Hippocampal formation (tissue), 2 donors: ENCODE data around the gene GATB.

Source experiments
- DNase-seq, 2 donors: peaks; one replicate each; lab custom pipeline; 2025; lab: John Stamatoyannopoulos, UW

The GATB gene

GRCh38 chr4:151673908-151674520 is 86.8 kb downstream of the GATB start:
- DNase-seq, result no peak

- DNase-seq, result no peak
These were observed 87.8 kb downstream of the GATB start for GRCh38 chr4:151672996-151673395.

DNA sequence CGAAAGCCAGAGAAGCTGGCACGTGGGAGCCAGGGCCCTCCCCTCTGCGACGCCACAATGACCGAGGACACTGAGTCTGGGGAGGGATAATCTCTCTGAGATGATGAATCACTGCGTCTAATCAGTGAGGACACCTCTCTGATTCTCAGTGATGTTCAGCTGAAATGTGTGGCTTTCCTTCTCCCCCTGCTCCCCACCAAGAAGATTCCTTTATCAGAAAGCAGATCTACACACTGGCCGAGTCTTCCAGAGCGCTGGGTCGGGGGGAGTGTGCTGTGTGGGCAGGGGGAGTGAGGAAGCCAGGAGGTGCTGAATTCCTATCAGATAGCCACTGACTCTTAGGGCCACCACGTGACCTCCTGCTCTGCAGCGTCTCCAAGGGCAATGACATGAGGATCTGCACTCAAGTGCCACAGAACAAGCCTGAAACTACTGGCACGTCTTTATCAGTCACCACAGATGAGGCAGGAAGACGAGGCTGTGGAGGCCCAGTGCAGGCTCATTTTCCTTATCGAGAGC is 89.2 kb downstream of the GATB start:
- DNase-seq, result no peak

- DNase-seq, result no peak
These were observed 90.0 kb downstream of the GATB start for GRCh38 chr4:151670843-151671242.

GRCh38 chr4:151669990-151670389 is 90.8 kb downstream of the GATB start:
- DNase-seq, result no peak

- peak in 1 of 2 donors; percentile 47 for DNase-seq
These were observed 92.0 kb downstream of the GATB start for GRCh38 chr4:151668689-151669402.

DNA sequence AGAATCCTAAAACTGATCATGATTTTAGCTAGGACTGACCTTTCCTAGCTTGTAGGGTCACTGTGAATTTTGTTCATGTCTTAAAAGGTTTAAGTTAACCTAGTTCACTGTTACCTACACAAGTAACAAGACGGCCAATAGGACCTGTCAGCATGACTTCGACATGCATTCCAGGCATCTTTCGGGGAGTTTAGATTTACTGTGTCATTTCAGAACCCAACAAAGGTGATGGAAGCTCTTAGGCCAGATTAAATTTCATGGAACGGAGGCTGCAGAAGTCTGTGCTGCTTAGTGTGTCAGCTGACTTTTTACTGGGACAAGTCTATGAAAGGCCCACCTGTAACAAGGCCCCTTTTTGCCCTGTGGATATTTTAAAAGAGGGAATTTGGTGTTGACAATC is 93.1 kb downstream of the GATB start:
- no peak for DNase-seq

- DNase-seq, result no peak
These were observed 93.8 kb downstream of the GATB start for GRCh38 chr4:151667048-151667447.

DNA sequence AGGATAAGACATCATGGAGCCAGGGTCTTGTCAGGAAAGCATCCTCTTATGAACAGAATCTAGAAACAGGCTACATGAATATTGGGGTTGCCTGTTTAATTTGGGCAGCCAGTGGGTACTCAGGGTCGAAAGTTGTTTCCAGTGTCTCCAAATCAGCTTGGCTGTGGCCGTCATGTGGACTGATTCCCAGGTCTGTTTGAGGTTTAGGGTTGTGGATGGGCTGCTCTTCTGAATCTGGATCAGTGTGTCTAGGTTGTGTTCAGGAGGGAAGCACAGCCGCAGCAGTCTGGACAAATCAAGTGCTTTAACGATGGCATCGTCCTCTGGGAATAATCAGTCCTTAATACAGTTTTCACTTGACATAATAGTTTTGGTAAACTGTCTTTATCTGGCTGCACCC is 94.3 kb downstream of the GATB start:
- no peak for DNase-seq

DNA sequence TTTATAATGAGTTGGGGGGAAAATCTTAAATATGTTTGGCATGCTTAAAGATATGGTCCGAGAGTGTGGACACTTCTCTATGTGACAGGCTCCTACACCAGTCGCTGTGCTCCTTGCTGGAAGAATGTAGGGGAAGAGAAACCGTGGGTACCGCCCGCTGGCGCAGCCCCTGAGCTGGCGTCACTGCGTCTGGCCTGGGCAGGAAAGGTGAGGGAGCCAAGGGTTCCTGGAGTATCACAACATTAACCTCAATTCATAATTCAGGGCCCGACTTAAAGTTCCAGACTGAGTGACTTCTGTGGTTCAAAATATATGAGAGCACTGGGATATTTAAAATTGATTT is 95.1 kb downstream of the GATB start:
- DNase-seq, result no peak

GRCh38 chr4:151665022-151665784 is 95.6 kb downstream of the GATB start:
- DNase-seq, result no peak

DNA sequence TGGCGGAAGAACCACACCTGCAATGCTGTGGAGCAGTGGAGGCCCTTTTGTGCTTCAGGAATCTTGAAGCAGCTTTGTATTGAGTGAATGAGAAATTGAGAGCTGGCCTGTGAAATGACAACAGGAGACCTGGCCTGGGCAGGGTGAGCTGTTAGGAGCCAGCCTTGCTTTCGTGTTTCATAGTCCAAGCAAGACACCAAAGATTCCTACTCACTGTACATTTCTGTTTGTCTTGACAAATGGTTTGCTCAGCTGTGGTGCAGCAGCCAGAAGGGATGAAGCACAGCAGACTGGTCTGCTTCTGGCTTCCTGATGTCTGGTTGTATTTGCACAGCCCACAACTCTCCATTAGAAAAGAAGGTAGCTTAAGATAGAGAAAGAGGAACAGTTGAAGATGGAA is 96.5 kb downstream of the GATB start:
- DNase-seq, result no peak

DNA sequence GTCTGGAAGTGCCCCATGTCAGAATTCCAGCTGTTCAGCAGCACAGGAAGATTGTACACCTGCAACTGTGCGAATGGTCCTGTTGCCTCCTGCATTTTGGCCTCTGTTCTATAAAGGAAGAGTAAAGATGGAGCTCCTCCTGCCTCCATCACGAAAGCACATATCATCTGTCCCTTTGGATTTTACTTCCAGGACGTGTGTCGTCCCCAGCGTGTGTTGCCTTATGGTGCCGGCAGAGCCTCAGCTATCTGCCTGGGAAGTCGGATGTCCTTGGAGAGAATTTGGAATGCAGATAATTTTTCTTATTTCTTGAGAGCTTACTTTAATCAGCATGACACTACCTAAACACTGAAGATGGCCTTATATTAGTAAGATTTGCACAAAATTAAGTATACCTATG is 97.7 kb downstream of the GATB start:
- DNase-seq, result no peak

- DNase-seq, result no peak
These were observed 98.9 kb downstream of the GATB start for GRCh38 chr4:151661873-151662272.

GRCh38 chr4:151660676-151661075 is 100.1 kb downstream of the GATB start:
- DNase-seq, result no peak

- DNase-seq, result no peak
These were observed 101.0 kb downstream of the GATB start for GRCh38 chr4:151659601-151660364.

- DNase-seq, result no peak
These were observed 101.7 kb downstream of the GATB start for GRCh38 chr4:151658959-151659600.

DNA sequence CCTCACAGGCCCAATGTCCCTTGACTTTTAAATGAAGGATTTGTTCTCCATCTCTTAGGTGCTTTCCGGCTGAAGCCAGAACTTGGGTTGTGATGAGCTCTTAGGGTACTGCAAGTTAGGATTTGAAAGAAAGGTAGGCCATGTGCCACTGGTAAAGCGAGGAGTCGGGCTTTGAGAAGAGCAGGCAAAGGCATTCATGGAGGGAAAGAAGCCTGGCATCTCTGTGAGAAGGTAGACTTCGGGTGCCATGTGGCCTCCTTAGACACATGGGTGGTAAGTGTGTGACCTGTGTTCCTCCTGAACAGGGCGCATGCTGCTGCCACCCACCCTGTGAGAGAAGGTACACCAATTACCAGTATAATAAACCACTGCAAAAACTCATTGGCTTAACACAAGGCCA is 102.9 kb downstream of the GATB start:
- DNase-seq, result no peak

GRCh38 chr4:151656058-151656457 is 104.7 kb downstream of the GATB start:
- DNase-seq, result no peak

GRCh38 chr4:151653548-151653918 is 107.3 kb downstream of the GATB start:
- no peak for DNase-seq

DNA sequence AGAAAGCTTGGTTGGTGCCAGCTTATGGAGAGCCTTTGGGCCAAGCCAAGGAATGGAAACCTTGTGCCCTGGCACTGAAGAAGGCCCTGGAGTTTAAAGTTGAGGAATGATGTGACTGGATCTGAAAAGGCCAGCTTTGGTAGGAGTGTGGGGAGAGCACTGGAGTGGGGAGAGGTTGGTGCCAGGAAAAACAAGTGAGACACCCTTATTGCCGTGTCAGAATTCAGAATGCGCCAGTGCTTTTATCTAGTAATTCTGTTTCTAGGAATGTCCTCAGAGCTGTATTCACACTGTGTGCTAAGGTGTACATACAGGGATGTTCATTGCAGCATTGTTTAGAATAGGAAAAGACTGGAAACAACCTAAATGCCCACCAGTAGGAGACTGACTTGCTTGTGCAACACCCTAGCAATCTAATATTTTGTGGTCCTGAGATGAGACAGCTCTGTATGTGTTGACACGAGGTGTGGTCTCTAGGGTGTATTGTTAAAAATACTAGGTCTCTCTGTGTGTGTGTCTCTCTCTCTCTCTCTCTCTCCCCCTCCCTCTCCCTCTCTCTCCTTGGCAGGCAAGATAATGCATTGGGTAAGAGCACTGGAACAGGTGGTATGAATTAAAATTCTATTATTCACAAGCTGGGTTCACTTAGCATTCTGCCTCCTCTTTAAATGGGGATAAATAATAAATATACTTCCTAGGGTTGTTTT is 107.8 kb downstream of the GATB start:
- no peak for DNase-seq
